IMR-90 (cell line): ENCODE data around the gene PHAF1. TPM values are rescaled to one million over a fixed set of nuclear protein-coding genes. Genes with fewer than 3 reads are reported as not detected.

Source experiments
- ATAC-seq: fragments of 200-7000 bp; cut with Tn5 transposase; 2 replicates; pipeline ENCODE4 v1.9.1; 2020; ENCODE audit warnings: low read depth, mild to moderate bottlenecking, moderate library complexity
- BruUV-seq: library from RNA; stranded (reverse); fragments of 400-500 nt; replicated peaks from 2 replicates; lab custom pipeline; 2021; lab: Mats Ljungman, UMichigan
- CTCF ChIA-PET: fragments of 300-600 bp; formaldehyde crosslinking; extraction: SDS; loops from one replicate; lab custom pipeline; 2021; ENCODE audit warnings: antibody characterized with exemption; lab: Yijun Ruan, JAX
- POLR2A ChIA-PET: fragments of 300-600 bp; sonication (Branson Sonifier 250); formaldehyde crosslinking; loops from one replicate; lab custom pipeline; 2022; ENCODE audit warnings: antibody characterized with exemption; ENCODE audit not compliant: unreplicated experiment; lab: Charles Lee
- DNase-seq: peaks from one replicate; pipeline ENCODE4 v3.0.0; 2013
- H2AFZ ChIP-seq: replicated peaks from 2 replicates; pipeline ENCODE3; 2013; ENCODE audit warnings: low read length, mild to moderate bottlenecking; ENCODE audit not compliant: poor library complexity
- H2AK5ac ChIP-seq: 2 replicates; pipeline ENCODE4 v1.6.1; 2013; ENCODE audit warnings: low read depth, low read length, inconsistent platforms
- H2AK9ac ChIP-seq: replicated peaks from 2 replicates; pipeline ENCODE3; 2013; ENCODE audit warnings: mild to moderate bottlenecking, low read depth, low read length, moderate library complexity; ENCODE audit not compliant: poor library complexity
- H2BK120ac ChIP-seq: 2 replicates; pipeline ENCODE4 v1.6.1; 2013; ENCODE audit warnings: low read depth, low read length, inconsistent platforms
- H2BK15ac ChIP-seq: 3 replicates; pipeline ENCODE4 v1.6.1; 2013; ENCODE audit warnings: low read depth, low read length, inconsistent platforms
- H2BK20ac ChIP-seq: 2 replicates; pipeline ENCODE4 v1.6.1; 2013; ENCODE audit warnings: low read depth, mild to moderate bottlenecking, inconsistent platforms, low read length, moderate library complexity
- H2BK5ac ChIP-seq: 2 replicates; pipeline ENCODE4 v1.6.1; 2013; ENCODE audit warnings: mild to moderate bottlenecking, low read depth, low read length, inconsistent platforms; ENCODE audit not compliant: poor library complexity, severe bottlenecking
- H3K14ac ChIP-seq: replicated peaks from 2 replicates; pipeline ENCODE4 v1.6.1; 2013; ENCODE audit warnings: low read depth, low read length, inconsistent platforms
- H3K18ac ChIP-seq: 2 replicates; pipeline ENCODE4 v1.6.1; 2013; ENCODE audit warnings: low read depth, low read length, control low read depth
- H3K23ac ChIP-seq: 2 replicates; pipeline ENCODE4 v1.6.1; 2013; ENCODE audit warnings: low read depth, low read length, inconsistent platforms
- H3K27ac ChIP-seq: 2 replicates; pipeline ENCODE4 v1.5.1; 2013; ENCODE audit warnings: mild to moderate bottlenecking, control low read depth, low read length; ENCODE audit not compliant: insufficient read depth
- H3K27me3 ChIP-seq: 2 replicates; pipeline ENCODE4 v1.6.1; 2013; ENCODE audit warnings: low read length; ENCODE audit not compliant: control insufficient read depth, insufficient read depth
- H3K36me3 ChIP-seq: 2 replicates; pipeline ENCODE4 v1.6.1; 2013; ENCODE audit warnings: low read length, mixed read lengths; ENCODE audit not compliant: control insufficient read depth, insufficient read depth
- H3K4ac ChIP-seq: 2 replicates; pipeline ENCODE4 v1.6.1; 2013; ENCODE audit warnings: low read depth, low read length, inconsistent platforms
- H3K4me1 ChIP-seq: 2 replicates; pipeline ENCODE4 v1.6.1; 2013; ENCODE audit warnings: low read length, mixed read lengths; ENCODE audit not compliant: control insufficient read depth, insufficient read depth
- H3K4me2 ChIP-seq: 2 replicates; pipeline ENCODE4 v1.6.1; 2013; ENCODE audit warnings: low read depth, mild to moderate bottlenecking, control low read depth, low read length, moderate library complexity
- H3K4me3 ChIP-seq: 2 replicates; pipeline ENCODE4 v1.5.1; 2013; ENCODE audit warnings: low read depth, mild to moderate bottlenecking, control low read depth, low read length, moderate library complexity; ENCODE audit not compliant: insufficient read depth
- H3K56ac ChIP-seq: 2 replicates; pipeline ENCODE4 v1.6.1; 2013; ENCODE audit warnings: low read length, inconsistent platforms; ENCODE audit not compliant: insufficient read depth; ENCODE audit errors: extremely low read depth
- H3K79me1 ChIP-seq, 2 experiments: 2 replicates each; pipeline ENCODE4 v1.6.1; 2013; ENCODE audit warnings: low read length in 2 of 2, inconsistent platforms in 1 of 2, low read depth in 1 of 2
- H3K9ac ChIP-seq: 2 replicates; pipeline ENCODE4 v1.6.1; 2013; ENCODE audit warnings: low read depth, low read length, control low read depth
- H3K9me1 ChIP-seq: 2 replicates; pipeline ENCODE4 v1.6.1; 2013; ENCODE audit warnings: low read length, inconsistent platforms; ENCODE audit not compliant: insufficient read depth
- H3K9me3 ChIP-seq: 2 replicates; pipeline ENCODE4 v1.6.1; 2013; ENCODE audit warnings: low read length; ENCODE audit not compliant: control insufficient read depth, insufficient read depth
- H4K20me1 ChIP-seq: 2 replicates; pipeline ENCODE4 v1.6.1; 2013; ENCODE audit warnings: low read length, inconsistent platforms; ENCODE audit not compliant: insufficient read depth
- H4K5ac ChIP-seq: 2 replicates; pipeline ENCODE4 v1.6.1; 2013; ENCODE audit warnings: mild to moderate bottlenecking, low read depth, low read length, control low read depth
- H4K8ac ChIP-seq, 2 experiments: 2 replicates each; pipeline ENCODE4 v1.6.1; 2013; ENCODE audit warnings: low read depth in 2 of 2, low read length in 2 of 2, control low read depth in 1 of 2, inconsistent platforms in 1 of 2
- H4K91ac ChIP-seq: 2 replicates; pipeline ENCODE4 v1.6.1; 2013; ENCODE audit warnings: low read depth, low read length, inconsistent platforms; ENCODE audit not compliant: insufficient read depth
- CEBPB ChIP-seq: IDR thresholded peaks from 2 replicates; pipeline ENCODE4 v1.6.1; 2012; ENCODE audit warnings: low read depth, low read length, improper control_type of control experiment
- FOS ChIP-seq: fragments of 150-350 bp; IDR thresholded peaks from 2 replicates; pipeline ENCODE4 v1.6.1; 2016; ENCODE audit warnings: low read depth, low read length
- MAFK ChIP-seq: IDR thresholded peaks from 2 replicates; pipeline ENCODE4 v1.6.1; 2012; ENCODE audit warnings: low read depth, low read length, improper control_type of control experiment
- MXI1 ChIP-seq: IDR thresholded peaks from 2 replicates; pipeline ENCODE4 v1.6.1; 2012; ENCODE audit warnings: low read depth, mild to moderate bottlenecking, low read length, moderate library complexity, borderline replicate concordance
- NFE2L2 ChIP-seq: fragments of 150-350 bp; IDR thresholded peaks from 2 replicates; pipeline ENCODE4 v1.6.1; 2016; ENCODE audit warnings: low read depth, mild to moderate bottlenecking, low read length
- whole genome bisulfite sequencing, 2 experiments: methylation state at CpG; one replicate each; pipeline versions ENCODE4 v1.1.5 to v1.1.7; 2013; ENCODE audit warnings: missing lambda C conversion rate in 2 of 2; ENCODE audit not compliant: insufficient read length in 1 of 2; ENCODE audit errors: extremely low coverage in 2 of 2; 5-methylcytosine and 5-hydroxymethylcytosine counted together
- dilution Hi-C: fragments of 300-500 bp; cut with HindIII; formaldehyde crosslinking; loops from one replicate; pipeline ENCODE4 v1.14.3; 2018; ENCODE audit warnings: low sequenced_read_pairs; ENCODE audit not compliant: unreplicated experiment
- in situ Hi-C: fragments of 300-500 bp; cut with MboI; formaldehyde crosslinking; loops from 3 replicates; pipeline ENCODE4 v1.14.3; 2019; ENCODE audit warnings: low sequenced_read_pairs, inconsistent platforms, mixed read lengths
- intact Hi-C: fragments of 100-400 bp; cut with micrococcal nuclease; formaldehyde crosslinking; loops from 2 replicates; pipeline ENCODE4 v1.10.0; 2022
- polyA plus RNA-seq, 3 experiments: library from polyadenylated mRNA; depleted of rRNA; stranded (reverse); fragments of >200 nt; gene quantifications; 2 replicates each; pipeline ENCODE4 v1.2.3, GENCODE V29; 2012; ENCODE audit warnings: low replicate concordance in 1 of 3
- total RNA-seq: library from RNA; depleted of rRNA; stranded (reverse); fragments of >200 nt; gene quantifications from 2 replicates; pipeline ENCODE4 v1.2.3, GENCODE V29; 2012
- TF ChIP-seq, protein P1 (sequence below): fragments of 150-350 bp; IDR thresholded peaks from 2 replicates; pipeline ENCODE4 v1.6.1; 2016; ENCODE audit warnings: low read depth, mild to moderate bottlenecking, low read length, moderate library complexity, borderline replicate concordance

Gene PHAF1
- total and polyA plus RNA-seq, 2 of the 4 experiments (the other 2 are of a cell fraction), result 14.0 to 19.8 TPM

DNA sequence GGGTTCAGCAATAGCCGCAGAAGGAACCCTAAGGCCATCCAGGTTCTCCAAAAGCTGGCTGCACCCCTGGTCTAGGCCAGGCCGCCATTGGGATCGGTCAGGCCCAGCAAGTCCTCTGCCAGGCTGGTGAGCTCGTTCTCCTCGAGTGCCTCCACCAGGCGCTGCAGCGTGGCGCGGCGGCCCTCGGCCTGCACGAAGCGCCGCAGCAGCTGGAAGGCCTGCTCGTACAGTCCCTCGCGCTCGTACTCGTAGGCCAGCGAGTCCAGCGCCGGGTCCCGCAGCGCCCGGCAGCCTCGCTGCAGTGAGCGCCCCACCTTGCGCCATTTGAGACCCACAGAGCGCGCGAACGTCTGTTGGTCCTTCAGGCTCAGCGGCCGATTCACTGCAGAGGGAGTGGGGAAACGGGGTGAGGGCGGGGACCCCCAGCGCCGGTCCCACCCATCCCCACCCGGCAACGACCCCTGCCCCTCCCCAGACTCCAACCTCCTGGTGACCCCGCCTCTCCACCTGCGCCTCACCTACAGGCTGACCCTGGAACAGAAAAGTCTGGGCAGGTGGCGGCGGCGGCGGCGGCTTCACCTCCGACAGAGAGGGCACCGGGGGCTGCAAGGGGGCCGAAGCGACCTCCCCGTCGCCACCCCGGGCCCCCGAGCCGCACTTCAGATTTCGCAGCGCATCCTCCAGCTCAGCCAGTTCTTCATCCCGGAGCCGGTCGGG, 45.0 kb downstream of the PHAF1 start:
- POLR2A ChIA-PET, result interaction anchor here (1.1 kb wide), 1 partner anchor 127 kb away, joined by 4 read pairs; no protein-coding TSS in a partner anchor

More for the DNA sequence above, 45.0 kb downstream of the PHAF1 start:
- no peak overlapping the region for H2BK20ac ChIP-seq
- no peak for ATAC-seq
- H3K56ac ChIP-seq, result no peak overlapping the region
- peak overlapping the region; percentile 81 for H2AFZ ChIP-seq
- H3K4me3 ChIP-seq, result no peak overlapping the region
- peaks cover 10 to 19% of the 10 kb centered on the region in 2 experiments; a peak in 3 of 4 replicates for H3K79me1 ChIP-seq
- H4K8ac ChIP-seq, result no peak overlapping the region
- dilution Hi-C loops, result no loop called here
- H2BK15ac ChIP-seq, result no peak overlapping the region
- intact Hi-C loops, result loop anchor here (1.0 to 10.0 kb wide), 3 partner anchors 177 to 260 kb away; no protein-coding TSS in a partner anchor
- TF ChIP-seq CEBPB (no peak), FOS (no peak), NFE2L2 (no peak), MAFK (no peak), MXI1 (no peak)
- TF ChIP-seq, protein P1, sequence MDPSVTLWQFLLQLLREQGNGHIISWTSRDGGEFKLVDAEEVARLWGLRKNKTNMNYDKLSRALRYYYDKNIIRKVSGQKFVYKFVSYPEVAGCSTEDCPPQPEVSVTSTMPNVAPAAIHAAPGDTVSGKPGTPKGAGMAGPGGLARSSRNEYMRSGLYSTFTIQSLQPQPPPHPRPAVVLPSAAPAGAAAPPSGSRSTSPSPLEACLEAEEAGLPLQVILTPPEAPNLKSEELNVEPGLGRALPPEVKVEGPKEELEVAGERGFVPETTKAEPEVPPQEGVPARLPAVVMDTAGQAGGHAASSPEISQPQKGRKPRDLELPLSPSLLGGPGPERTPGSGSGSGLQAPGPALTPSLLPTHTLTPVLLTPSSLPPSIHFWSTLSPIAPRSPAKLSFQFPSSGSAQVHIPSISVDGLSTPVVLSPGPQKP, result no peak
- H4K5ac ChIP-seq, result no peak overlapping the region
- 25% methylated on average over 27 of the region's 61 CpGs; no CpG with 5 or more reads in 1 of the 2 experiments for WGBS, 2 experiments
- no peak overlapping the region for H3K9ac ChIP-seq
- no peaks in the 10 kb centered on the region for H3K27me3 ChIP-seq
- peaks cover under 1% of the 10 kb centered on the region; the same call in 1 of the 2 replicates for H3K36me3 ChIP-seq
- no peak overlapping the region for H2BK5ac ChIP-seq
- H3K4ac ChIP-seq, result no peak overlapping the region
- in situ Hi-C loops, result loop anchor here (5.0 kb wide), 1 partner anchor 192 kb away; the partner anchor contains the start of gene CES3
- no peaks in the 10 kb centered on the region for H3K9me3 ChIP-seq
- H4K20me1 ChIP-seq, result peaks cover 30% of the 10 kb centered on the region
- H2BK120ac ChIP-seq, result no peak overlapping the region
- H3K9me1 ChIP-seq, result peaks cover 2% of the 10 kb centered on the region; the same call in 1 of the 2 replicates
- no peak overlapping the region for H2AK5ac ChIP-seq
- H3K23ac ChIP-seq, result no peak overlapping the region
- no peak overlapping the region for H3K18ac ChIP-seq
- BruUV-seq, result no TSS peak
- peaks cover 6% of the 10 kb centered on the region; the same call in 1 of the 2 replicates for H3K4me1 ChIP-seq
- H3K27ac ChIP-seq, result no peak overlapping the region
- H2AK9ac ChIP-seq, result peak overlapping the region; percentile 86
- CTCF ChIA-PET, result interaction anchor here (0.6 to 2.1 kb wide), 25 partner anchors 10 to 622 kb away, joined by 3 to 15 read pairs (median 4); partner anchors contain the start of genes CES3, HSF4 and PHAF1
- no peak overlapping the region for H3K14ac ChIP-seq
- H3K4me2 ChIP-seq, result peak overlapping the region; percentile 87
- DNase-seq, result no peak
- no peak overlapping the region for H4K91ac ChIP-seq
